ENCODE measurements around the gene RASGRP2. TPM values are rescaled to one million over a fixed set of nuclear protein-coding genes. Genes with fewer than 3 reads are reported as not detected.

The RASGRP2 gene
- polyA plus RNA-seq, 1 donor (not counting 4 experiments of a cell fraction or from before 2014, with no cell fraction given) = 0.49 TPM

GRCh38 chr11:64755681-64756361, 11.9 kb upstream of the RASGRP2 start:
- DNase-seq (ENCODE audit: low read depth, low spot score) (no peak), FAIRE-seq (no peak)
- no peaks in the 10 kb centered on the region for H3K79me2 ChIP-seq (ENCODE audit: control insufficient read depth, insufficient read depth, low read length)
- no peaks in the 10 kb centered on the region for H3K4me1 ChIP-seq (ENCODE audit: control insufficient read depth, extremely low read depth, insufficient read depth, low read length)
- H3K4me2 ChIP-seq (ENCODE audit: control insufficient read depth, extremely low read depth, insufficient read depth, low read depth, low read length) = no peak overlapping the region
- TF ChIP-seq CTCF (optimal IDR thresholded peaks at IDR 0.05 in 1 of 3, IDR thresholded peaks at IDR 0.05 in 1 of 3, conservative IDR thresholded peaks at IDR 0.05 in 1 of 3; ENCODE audit: extremely low read depth in 1 of 3, insufficient read depth in 2 of 3, low read length in 3 of 3) = no peak
- TF ChIP-seq EZH2 (IDR thresholded peaks at IDR 0.05; ENCODE audit: low read length) = no peak
- dilution Hi-C loops (cut with MboI; ENCODE audit: extremely low pct_ligation_motif_present, low sequenced_read_pairs) = no loop called here
- H3K36me3 ChIP-seq (ENCODE audit: control insufficient read depth in 2 of 2, extremely low read depth in 1 of 2, insufficient read depth in 2 of 2, low read length in 2 of 2) = no peaks in the 10 kb centered on the region
- H3K9me1 ChIP-seq (ENCODE audit: control insufficient read depth, extremely low read depth, insufficient read depth, low read length) = no peaks in the 10 kb centered on the region
- H3K4me3 ChIP-seq (ENCODE audit: control insufficient read depth in 2 of 3, extremely low read depth in 1 of 3, insufficient read depth in 2 of 3, low read depth in 1 of 3, low read length in 3 of 3) = no peak overlapping the region
- no peaks in the 10 kb centered on the region for H4K20me1 ChIP-seq (ENCODE audit: control insufficient read depth, extremely low read depth, insufficient read depth, low read length)
- no peak overlapping the region for H2AFZ ChIP-seq (ENCODE audit: control insufficient read depth, low read length)
- H3K9me3 ChIP-seq (ENCODE audit: control insufficient read depth, low read depth, low read length) = no peaks in the 10 kb centered on the region
- H3K27me3 ChIP-seq (ENCODE audit: control insufficient read depth, extremely low read depth, insufficient read depth, low read length) = no peaks in the 10 kb centered on the region
- no peak overlapping the region for H3K27ac ChIP-seq (ENCODE audit: control insufficient read depth, insufficient read depth, low read length)
- no peak overlapping the region for H3K9ac ChIP-seq (ENCODE audit: control insufficient read depth, extremely low read depth, insufficient read depth, low read length)

- no peak overlapping the region for H3K4me3 ChIP-seq (ENCODE audit: control insufficient read depth in 2 of 3, extremely low read depth in 1 of 3, insufficient read depth in 2 of 3, low read depth in 1 of 3, low read length in 3 of 3)
- dilution Hi-C loops (cut with MboI; ENCODE audit: extremely low pct_ligation_motif_present, low sequenced_read_pairs) = no loop called here
Observed at GRCh38 chr11:64754919-64755662, 11.1 kb upstream of the RASGRP2 start.

More at GRCh38 chr11:64754919-64755662, 11.1 kb upstream of the RASGRP2 start:
- no peaks in the 10 kb centered on the region for H3K36me3 ChIP-seq (ENCODE audit: control insufficient read depth in 2 of 2, extremely low read depth in 1 of 2, insufficient read depth in 2 of 2, low read length in 2 of 2)
- H3K9ac ChIP-seq (ENCODE audit: control insufficient read depth, extremely low read depth, insufficient read depth, low read length) = no peak overlapping the region
- no peaks in the 10 kb centered on the region for H3K9me3 ChIP-seq (ENCODE audit: control insufficient read depth, low read depth, low read length)
- H3K4me2 ChIP-seq (ENCODE audit: control insufficient read depth, extremely low read depth, insufficient read depth, low read depth, low read length) = no peak overlapping the region
- H3K9me1 ChIP-seq (ENCODE audit: control insufficient read depth, extremely low read depth, insufficient read depth, low read length) = no peaks in the 10 kb centered on the region
- no peaks in the 10 kb centered on the region for H3K79me2 ChIP-seq (ENCODE audit: control insufficient read depth, insufficient read depth, low read length)
- no peak overlapping the region for H2AFZ ChIP-seq (ENCODE audit: control insufficient read depth, low read length)
- H3K27ac ChIP-seq (ENCODE audit: control insufficient read depth, insufficient read depth, low read length) = no peak overlapping the region
- H4K20me1 ChIP-seq (ENCODE audit: control insufficient read depth, extremely low read depth, insufficient read depth, low read length) = no peaks in the 10 kb centered on the region
- DNase-seq (ENCODE audit: low read depth, low spot score) = no peak
- H3K4me1 ChIP-seq (ENCODE audit: control insufficient read depth, extremely low read depth, insufficient read depth, low read length) = no peaks in the 10 kb centered on the region
- FAIRE-seq = no peak
- H3K27me3 ChIP-seq (ENCODE audit: control insufficient read depth, extremely low read depth, insufficient read depth, low read length) = no peaks in the 10 kb centered on the region
- TF ChIP-seq CTCF (optimal IDR thresholded peaks at IDR 0.05 in 1 of 3, IDR thresholded peaks at IDR 0.05 in 1 of 3, conservative IDR thresholded peaks at IDR 0.05 in 1 of 3; ENCODE audit: extremely low read depth in 1 of 3, insufficient read depth in 2 of 3, low read length in 3 of 3) (no peak), EZH2 (IDR thresholded peaks at IDR 0.05; ENCODE audit: low read length) (no peak)

Data from keratinocyte (primary cell).